GM19351 (cell line): ENCODE data around the gene GRAMD1B.

Source experiments
- ATAC-seq: cut with Tn5 transposase; IDR thresholded peaks from one replicate; pipeline ENCODE4 v1.9.1; 2021; ENCODE audit warnings: mild to moderate bottlenecking, moderate library complexity; ENCODE audit not compliant: unreplicated experiment

GRAMD1B gene

DNA sequence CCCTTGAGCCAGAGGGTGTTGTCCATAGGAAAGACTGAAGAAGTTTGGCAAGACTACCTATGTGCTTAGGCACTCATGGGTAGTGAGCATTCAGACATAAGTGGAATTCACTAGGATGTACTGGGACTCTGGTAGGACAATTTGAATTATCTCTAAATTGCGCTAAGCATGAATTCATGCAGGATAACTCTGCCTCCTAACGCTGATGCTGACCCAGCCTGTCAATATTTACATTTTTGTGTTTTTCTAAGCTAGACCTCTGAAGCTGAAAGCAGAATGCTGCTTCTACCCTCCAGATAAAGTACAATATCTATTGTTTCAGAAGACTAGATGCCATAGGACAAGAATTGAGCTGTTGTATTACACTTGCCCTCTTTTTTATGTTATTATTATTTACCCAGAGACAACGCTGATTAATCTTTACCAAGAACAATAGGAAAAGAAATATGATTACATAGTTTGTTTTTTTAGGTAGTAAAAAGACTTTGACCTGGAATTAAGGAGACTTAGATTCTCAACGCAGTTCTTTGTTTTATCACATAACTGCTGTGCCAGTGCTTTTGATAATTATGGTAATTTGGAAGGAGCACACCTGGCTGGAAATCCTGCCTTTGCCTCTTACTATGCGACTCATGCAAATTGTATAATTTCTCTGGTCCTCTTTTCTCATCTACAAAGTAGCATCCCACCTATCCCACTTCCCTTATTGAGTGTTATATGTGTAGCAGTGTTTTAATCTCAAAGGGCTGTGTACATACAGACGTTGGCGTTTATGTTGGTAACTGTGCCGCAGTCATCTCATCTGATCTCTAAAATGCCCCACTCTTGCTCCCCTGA is 21.2 kb upstream of the GRAMD1B start:
- no peak for ATAC-seq

DNA sequence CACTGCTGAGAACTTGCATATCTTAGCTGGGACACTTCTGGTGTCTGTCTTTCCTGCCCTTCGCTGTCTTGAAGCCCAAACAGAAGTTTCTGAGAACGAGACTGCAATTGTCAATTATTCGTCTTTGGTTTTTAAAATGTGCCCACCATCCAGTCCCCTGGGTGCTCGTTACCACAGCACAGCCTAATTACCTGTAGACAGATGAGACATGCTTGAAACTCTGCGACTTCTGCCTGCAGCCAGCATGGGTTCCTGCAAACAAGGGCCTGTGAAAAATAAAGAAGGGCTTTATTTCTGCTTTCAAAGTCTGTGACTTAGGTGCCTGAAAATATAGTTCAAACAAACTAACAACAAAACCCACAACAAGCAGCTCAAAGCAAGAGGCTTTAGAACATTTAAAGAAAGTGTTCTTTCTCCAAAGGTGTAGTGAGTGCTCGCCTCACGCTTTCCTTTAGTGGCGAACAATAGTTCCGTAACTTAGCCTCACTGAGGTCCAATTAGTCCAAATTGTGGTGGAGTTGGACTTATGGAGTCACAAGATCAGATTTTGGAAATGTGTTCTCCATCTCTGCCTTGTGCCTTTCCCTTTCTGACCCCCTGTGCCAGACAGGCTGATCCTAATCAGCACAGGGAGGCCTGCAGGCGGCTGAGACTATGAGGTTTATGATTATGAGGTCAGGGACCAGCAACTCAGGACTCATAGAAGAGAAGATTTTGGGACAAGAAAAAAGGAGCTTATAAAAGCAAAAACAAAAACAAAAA is 20.4 kb upstream of the GRAMD1B start:
- ATAC-seq, result no peak

DNA sequence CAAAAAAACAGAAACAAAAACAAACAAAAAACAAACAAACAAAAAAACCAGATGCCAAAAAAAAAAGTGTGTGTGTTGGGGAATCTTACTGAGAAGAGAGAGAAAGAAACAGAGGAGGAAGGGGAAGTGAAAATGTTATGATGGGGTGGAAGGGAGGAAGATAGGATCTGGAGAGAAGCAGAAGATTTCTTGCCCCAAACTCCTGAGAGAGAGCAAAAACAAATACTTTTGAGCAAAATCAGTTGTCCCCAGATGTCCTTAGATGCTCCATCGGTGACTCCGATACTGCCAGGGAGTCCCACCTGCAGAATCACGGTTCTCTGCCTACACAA is 19.9 kb upstream of the GRAMD1B start:
- ATAC-seq, result no peak

DNA sequence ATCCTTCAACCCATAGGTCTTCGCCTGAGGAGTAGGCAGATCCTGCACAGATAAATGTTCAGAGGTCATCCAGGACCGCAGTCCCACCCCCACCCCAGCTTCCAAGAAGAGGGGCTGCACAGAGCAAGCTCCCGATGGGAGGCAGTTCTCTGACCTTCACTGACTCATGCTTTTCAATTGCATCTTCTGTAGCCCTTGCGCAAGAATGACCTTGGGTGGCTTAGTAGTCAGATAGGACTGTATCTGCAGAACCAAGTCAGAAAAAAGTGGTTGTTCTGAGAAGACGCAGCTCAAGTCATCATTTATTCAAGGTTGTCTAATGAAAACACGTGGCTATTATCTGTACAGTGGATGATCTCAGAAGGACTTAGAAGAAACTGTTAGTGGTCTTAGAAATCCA is 16.4 kb upstream of the GRAMD1B start:
- ATAC-seq, result no peak

DNA sequence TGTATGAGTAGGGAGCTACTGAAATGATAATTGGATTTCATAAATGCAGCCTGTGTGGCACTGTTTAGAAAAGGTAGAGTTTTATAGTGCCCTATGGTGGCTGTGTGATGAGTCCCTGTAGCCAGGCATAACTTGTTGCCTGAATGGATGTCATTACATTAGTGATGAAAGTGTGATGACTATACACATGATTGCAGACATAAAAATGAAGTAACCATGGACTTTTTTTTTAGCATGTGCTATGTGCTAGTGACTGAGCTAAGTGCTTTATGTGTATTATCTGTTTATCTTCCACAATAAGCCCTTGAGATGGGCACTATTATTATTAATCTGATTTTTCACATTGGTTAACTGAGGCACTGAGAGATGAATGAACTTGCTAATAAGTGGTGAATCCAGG is 13.5 kb upstream of the GRAMD1B start:
- ATAC-seq, result no peak

DNA sequence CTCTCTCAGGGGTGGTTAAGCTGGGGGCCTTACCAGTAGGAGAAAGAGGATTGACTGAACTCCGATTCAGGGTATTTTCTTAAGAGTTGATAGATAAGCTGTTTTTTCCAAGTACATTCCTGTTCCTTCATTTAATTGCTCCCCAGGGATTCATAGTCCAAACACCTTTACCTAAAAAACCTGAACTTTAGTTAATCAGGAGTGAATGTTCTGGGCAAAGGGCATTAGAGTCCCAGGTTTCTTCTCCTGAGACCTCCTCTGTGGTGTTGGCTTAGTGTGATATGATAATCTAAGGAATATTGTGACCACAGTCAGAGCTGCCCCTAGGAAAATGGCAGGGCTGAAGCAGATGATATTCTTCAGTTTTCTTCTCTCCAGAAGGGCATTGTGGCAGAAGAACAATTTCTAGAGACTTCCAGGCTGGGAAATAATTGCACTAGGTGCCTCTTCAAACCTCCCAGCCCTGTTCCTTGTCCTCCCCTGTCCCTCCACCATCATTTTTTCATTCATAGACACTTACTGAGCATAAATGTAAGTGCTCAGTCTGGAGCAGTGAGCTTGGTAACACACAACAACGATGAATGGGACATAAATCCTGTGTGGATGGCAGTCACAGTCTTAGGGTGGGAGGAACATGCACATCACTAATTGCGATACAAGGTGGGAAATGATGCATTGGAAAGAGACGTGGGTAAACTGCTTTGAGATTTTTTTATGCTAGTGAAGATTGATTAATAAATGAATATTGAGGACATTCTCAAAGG is 11.5 kb upstream of the GRAMD1B start:
- ATAC-seq, result no peak

DNA sequence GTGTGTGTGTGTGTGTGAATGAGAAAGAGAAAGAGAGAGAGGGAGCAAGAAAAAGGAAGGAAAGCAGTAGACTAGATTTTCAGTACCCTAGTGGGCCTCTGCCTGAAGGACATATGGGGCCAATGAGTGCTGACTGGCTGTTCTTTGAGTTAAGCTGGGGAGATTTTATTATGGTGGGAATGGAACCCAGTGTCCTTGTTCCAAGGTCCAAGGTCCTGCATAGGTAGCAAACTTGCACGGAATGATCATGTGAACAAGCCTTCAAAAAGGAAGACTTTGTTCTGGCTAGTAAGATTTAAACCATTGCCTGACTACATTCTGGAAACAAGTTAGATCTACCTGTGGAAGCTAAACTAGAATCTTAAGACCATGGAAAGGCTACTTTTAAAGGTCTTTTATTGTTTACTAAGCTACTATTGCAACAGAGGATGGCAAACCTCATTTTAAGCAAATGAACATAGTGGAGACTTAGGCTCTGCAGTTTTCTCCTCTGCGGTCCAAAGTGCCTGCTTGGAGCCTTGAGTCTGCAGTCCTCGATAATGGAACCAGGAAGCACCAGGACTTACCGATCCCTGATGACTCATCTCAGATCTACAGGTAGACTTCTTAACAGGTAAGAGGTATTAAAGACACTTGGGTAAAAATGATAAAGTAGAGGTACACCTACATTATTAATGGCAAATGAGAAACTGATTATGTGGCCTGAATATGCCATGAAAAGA is 10.2 kb upstream of the GRAMD1B start:
- no peak for ATAC-seq

DNA sequence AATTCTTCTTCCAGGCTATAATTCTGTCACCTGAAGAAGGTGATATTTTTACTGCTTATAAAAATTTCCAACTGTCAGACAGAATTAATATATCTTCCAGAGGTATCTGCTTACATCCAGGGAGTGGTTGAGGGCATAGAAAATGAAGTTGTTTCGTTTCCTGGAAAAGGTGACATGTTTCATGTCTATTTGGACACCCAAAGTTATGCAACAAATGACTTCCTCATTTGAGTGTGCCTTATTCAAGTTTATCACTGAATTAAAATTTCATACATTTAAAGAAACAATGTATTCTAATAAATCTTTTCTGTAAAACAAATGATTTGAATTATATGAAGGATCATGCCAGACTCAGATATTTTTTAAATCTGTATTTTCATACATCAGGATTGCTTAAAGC is 8.5 kb upstream of the GRAMD1B start:
- ATAC-seq, result no peak

DNA sequence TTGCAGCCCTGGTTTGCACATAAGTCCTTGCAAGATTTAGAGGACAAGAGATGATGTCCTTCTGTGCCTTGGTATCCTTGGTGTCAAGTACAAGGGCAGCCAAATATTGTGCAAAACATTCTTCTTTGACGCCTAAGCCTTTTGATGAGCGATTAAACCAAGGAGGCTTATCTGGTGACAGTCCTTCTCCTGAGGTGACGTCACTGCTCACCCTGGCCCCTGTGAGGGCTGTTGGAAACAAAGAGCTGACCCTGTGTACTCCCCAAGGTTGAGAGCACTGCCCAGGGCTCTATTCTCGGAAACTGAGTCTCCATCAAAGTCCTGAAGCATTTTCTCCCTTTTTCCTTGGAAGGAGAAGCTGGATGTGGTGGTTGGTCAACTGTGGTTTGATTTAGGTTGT is 4.7 kb upstream of the GRAMD1B start:
- ATAC-seq, result no peak

DNA sequence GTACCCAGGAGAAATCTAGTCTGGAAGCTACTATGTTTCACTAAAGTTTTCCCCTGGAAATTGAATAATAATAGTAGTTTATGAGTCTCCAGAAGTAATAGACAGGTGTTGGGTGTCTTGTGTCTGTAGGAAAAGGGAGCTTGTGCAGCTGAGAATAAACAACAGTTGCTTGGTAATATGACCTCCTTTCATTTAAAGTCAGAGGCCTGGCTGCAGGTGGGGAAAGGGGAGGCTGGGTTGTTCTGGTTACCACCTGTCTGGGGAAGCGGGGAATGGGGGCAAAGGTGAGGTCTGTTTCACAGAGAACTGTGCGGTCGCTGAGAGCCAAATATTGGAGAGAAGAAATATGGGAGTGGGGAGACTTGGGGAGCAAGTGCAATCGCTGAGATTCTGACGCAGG is 3.3 kb upstream of the GRAMD1B start:
- ATAC-seq, result no peak

DNA sequence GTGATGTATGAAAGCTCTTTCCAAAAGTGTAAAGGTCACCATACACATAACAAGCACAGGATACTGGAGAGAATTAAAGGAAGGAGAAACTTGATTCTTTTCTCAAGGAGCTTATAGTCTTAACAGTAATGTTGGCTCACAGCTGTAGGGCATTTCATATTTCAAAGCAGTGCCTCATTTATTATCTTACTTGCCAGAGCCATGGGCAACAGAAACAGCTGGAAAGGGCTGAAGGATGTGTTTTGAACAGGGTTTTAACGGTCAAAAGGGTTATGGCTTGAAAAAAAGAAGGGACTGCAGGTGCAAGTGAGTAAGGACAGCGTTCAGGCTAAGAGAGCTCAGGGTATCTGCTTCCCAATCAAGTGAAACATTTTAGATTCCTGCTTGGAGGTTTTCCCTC is 2.7 kb upstream of the GRAMD1B start:
- ATAC-seq, result no peak

DNA sequence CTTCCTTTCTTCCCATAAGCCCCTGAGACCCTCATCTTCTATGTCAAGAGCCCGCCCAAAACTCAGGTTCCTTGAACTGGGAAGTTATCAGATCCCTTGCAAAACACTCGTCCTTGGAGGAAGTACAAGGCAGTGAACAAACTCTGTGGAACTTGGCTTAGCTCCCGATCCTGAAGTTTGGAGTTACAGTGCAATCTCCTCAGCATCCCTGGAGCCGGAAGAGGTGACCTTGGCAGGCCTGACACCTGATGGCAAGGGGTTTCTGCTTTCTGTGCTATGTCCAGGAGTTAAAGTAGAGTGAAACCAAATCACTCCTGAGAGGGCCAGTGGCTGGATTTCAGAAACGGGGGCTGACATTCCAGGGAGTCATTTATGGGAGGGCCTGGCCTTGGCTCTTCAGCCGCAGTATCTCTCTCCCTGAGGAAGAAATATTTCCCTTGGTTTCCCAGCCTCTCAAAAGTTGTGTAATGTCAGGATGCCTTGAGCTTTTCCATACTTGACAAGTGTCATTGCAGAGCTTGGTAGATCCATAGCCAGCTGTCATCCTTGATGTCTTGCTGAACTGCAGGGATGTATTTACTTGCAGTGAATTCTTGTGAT is 1.9 kb upstream of the GRAMD1B start:
- ATAC-seq, result no peak

DNA sequence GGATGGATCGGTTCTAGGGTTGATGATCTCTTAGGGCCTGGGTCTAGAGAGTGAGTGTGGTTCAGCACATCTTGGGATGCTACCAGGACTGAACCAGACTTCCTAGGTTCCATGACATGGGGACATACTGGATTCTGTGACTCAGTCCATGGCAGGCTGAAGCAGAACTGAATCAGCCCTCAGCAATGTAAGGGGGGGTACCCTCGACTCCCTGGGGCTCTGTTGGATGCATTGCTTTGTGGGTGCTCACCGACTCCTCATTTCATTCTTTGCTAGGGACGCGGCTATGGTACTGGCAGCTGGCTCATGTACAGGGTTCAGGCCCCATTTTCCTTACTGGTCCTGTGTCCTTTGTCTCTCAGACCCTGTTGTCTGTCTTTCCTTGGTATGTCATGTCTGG is 733 bp upstream of the GRAMD1B start:
- no peak for ATAC-seq

DNA sequence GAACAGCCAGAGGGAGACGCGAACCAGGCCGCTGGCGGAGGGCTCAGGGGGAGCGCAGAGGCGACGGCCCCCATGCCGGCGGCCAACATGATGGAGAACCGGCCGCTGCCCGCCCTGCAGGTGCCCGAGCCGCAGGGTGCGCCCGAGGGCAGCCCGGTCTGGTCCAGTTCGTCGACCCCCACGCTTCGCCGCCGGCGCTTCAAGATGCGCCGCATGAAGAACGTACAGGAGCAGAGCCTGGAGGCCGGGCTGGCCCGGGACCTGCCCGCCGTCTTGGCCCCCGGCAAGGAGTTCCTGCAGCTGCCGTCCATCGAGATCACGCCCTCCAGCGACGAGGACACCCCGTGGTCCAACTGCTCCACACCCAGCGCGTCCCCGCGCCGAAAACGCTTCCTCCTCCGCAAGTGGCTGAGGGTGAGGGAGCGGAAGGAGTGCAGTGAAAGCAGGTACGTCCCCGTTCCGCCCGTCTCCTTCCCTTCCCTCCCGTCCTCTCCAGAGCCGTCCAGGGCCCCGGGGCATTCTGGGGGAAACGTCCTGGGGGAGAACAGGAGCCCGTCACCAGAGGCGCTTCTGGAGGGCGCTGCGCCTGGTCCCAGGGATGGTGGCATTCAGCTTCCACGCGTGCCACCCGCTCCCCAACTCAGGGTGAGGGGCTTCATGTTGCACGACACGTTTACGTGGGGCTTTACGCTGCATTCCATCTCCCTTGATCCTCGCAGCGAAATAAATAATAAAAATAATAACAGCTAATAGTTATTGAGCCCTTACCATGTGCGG is 840 bp downstream of the GRAMD1B start:
- peak; percentile 59 for ATAC-seq

DNA sequence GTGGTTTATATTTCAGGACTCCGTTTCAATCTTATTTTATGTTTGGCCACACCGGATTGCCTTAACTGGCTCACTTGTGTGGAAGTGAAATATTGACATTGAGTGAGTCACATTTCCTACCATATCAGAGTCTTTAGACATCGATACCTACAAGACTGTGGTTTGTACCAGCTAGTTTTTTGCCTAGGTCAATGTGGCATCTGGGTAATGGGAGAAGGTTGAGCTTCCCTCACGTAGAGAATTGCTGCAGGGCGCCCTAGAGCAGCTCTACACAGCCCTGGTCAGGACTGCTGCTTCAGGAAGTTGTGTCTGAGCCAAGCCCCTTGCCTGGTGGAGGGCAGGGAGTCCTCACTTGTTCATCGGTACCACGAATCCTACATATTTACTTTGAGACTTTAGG is 1.6 kb downstream of the GRAMD1B start:
- no peak for ATAC-seq

DNA sequence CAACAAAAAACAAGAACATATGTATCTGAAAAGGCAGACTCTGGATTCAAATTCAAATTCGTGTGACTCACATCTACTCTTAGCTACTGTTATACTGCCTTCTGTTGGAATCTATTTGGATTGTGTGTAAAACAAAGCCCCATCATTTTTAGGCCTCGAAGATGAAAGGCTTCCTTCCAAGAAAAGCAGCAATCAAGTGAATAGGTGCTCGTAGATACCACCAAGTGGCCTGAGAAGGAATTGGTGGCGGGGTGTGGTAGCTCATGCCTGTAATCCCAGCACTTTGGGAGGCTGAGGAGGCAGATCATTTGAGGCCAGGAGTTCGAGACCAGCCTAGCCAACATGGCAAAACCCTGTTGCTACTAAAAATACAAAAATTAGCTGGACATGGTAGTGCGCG is 4.2 kb downstream of the GRAMD1B start:
- no peak for ATAC-seq

DNA sequence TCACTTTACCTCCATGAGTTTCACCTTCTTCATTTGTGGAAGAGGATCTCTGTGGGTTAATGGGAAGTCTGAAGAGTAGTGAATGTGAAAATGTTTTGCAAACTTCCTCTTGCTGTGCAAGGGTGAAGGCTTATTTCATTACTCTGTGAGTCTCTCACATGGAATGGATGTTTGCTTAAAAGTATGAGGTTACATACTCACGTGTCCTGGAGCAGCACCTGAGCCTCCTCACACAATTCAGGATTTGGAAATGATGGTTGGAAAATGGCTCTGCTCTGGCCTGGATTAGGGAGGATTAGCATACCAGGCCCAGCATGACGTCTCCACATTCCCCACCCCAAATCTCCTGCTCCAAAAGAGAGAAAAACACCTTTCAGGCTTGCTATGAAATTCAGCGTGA is 4.8 kb downstream of the GRAMD1B start:
- ATAC-seq, result no peak

DNA sequence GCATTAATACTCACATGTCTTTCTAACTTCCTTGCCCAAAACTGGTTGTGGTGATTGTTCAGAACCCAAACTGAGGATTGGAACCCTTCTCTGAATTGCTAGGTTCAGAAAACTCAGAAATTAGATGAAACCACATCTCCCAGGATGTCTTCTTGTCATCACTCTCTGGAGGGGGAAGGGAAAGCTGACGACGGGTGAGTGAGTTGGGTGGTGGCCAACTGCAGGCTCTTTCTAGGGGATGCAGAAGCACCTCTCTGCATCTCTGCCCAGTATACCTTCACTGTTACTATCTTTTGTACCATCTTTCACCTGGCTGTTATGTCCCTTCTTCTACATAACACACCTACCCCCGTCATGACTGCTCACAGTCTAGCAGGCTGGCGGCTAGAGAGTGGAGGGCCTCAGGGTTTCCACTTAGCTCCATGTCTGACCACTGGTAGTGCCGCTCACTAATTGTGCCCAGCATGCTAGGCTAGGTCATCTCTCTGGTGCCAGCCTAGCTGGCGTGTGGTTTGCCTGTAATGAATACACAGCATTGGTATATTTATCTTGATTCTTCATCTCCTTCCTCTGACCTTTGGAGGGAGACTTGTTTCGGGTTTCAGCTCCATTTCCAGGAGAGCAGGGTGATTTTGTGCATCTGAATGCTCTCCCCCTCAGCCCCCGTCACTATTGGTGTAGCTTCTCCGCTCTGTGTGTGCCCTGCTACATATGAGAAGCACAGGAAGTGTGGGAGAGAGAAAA is 7.3 kb downstream of the GRAMD1B start:
- ATAC-seq, result no peak

DNA sequence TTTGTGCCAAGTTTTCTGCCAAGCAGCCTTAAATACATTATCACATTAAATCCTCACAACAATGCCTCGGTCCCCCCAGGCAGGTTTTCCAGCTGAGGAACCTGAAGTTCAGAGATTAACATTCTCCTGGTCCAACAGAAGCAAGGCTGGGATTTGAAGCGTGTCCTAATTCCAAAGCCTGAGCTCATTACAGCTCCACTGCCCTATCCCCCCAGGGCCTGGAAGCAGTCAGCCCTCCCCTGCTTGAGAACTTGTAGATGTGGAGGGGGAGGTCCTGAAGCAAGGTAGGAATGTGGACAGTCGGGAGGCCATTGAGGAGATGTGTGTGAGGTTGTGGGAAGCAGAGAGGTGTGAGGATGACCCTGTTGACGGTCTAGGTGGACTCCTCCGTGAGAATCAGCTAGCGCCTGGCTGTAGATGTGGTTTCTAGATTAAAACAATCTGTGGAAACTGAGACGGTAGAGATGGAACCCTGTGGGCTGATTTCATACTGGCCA is 8.1 kb downstream of the GRAMD1B start:
- no peak for ATAC-seq
